HUDEP-2 (cell line): ENCODE measurements around the gene ARMC5.
"Not testable (repeated sequence)": the region's sequence is repeated elsewhere in the genome, so short reads cannot be mapped to it uniquely, and the experiment has no call there.

Experiments used
- DNase-seq, 76 experiments: peaks; one replicate each; lab custom pipeline; 2025; ENCODE audit not compliant: unreplicated experiment in 76 of 76; lab: John Stamatoyannopoulos, UW

The ARMC5 gene

DNA sequence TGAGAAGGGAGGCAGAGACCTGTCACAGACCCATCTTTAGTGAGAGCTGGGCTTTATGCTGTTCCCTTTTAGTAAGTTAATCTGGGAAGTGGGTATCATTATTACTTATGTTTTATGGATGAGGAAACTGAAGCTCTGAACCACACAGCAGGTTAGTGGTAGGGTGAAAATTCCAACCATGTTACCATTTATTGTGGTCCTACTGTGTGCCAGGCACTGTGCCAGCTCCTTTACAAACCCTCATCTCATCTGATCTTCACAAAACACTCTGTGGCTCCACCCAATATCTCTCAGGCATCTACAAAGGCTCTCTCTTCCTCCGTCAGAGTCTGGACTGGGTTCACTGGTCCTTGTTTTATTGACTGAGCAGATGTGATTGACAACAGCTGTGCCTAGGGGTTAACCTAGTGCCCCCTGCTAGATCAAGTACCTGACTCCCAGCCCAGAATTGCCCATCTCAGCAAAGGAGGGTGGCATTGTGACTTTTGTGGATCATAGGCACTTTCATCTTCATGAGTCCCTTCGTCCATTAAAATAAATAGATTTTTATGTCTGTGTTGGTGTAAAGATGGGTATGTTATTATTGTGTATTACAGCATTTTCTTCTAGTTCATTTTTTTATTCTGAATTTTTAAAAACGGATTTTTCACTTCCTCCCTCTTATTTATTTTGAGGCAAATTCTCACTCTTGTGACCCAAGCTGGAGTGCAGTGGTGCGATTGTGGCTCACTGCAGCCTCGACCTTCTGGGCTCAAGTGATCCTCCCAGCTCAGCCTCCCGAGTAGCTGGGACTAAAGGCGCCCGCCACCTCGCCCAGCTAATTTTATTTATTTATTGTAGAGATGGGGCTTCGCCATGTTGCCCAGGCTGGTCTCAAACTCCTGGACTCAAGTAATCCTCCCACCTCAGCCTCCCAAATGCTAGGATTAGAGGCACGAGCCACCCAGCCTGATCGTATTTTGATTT is 15.8 kb downstream of the ARMC5 start:
- DNase-seq: no peak

DNA sequence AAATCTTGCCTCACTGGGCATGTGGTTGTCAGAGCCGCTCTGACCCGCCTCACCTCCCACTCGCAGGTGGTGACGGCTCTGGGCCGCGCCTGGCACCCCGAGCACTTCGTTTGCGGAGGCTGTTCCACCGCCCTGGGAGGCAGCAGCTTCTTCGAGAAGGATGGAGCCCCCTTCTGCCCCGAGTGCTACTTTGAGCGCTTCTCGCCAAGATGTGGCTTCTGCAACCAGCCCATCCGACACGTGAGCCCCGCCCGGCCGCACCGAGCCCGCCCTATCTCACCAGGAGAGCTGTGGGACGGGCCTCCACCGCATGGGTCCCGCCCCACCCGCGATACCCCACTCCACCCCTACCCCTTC is 16.6 kb downstream of the ARMC5 start:
- peak in 41 of 76 experiments; percentile 6 to 62 (median 42) for DNase-seq

DNA sequence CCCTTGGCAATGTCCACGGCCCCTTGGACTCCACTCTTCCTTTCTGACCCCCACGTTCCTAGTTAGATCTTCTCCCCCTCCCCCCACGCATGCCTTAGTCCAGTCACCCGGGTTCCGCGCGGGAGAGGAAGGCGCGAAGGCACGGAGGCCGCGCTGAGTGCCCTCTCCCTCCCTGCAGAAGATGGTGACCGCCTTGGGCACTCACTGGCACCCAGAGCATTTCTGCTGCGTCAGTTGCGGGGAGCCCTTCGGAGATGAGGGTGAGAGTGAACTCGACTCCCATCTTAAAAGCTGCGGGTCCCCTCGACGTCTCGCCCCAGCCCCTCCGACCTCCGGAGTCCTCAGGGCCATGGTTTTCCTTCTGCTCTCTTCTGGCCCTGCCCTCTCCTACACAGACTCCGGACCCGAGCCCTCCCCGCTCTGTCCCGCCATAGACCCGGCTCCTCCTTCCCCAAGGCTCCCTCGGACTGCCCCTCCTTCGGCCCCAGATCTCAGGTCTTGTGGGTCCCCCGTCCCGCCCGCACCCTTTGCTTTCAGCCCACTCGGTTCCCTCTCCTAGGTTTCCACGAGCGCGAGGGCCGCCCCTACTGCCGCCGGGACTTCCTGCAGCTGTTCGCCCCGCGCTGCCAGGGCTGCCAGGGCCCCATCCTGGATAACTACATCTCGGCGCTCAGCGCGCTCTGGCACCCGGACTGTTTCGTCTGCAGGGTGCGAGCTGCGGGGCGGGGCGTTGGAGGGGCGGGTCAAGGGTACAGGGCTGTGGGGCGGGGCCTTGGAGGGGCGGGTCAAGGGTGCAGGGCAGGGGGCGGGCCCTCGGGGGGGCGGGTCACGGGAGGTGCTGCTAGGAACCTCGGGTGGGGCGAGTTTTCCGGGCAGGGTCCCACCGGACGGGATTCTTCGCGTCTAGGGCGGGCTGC is 17.3 kb downstream of the ARMC5 start:
- peak in 69 of 76 experiments; percentile 38 to 98 (median 84) for DNase-seq

DNA sequence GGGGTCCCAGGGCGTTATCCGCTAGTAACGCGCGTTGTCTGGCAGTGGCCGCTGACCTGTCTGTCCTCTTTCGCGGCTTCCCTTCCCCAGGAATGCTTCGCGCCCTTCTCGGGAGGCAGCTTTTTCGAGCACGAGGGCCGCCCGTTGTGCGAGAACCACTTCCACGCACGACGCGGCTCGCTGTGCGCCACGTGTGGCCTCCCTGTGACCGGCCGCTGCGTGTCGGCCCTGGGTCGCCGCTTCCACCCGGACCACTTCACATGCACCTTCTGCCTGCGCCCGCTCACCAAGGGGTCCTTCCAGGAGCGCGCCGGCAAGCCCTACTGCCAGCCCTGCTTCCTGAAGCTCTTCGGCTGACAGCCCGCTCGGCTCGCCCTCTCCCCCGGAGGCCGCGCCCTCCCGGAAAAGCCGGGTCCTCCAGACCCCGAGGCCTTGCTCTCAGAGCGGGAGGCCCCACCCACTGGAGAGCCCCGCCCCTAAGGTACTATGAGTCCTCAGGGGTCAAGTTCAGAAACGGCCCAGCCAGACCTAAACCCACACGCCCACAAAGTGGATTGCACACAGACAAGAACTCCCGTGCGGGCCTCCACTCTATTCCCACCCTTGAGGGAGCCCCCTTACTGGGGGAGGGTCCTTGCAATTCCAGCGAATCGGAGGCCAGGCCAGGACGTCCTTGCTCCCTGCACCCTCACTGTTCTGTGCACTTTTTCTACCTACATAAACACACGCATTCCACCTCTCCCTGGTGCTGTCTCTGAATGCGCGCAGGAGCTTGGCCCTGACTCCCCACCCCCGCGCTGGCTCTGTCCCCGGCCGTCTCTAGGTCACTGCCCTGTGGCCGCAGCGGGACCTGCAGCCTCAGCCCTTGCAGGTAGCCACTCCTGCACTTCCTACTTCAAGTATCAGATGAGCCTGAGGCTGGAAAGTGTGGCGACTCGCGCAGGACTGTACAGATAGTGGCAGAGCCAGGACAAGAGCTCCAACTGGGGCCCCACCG is 18.2 kb downstream of the ARMC5 start:
- peak in 54 of 76 experiments; percentile 13 to 72 (median 46) for DNase-seq

DNA sequence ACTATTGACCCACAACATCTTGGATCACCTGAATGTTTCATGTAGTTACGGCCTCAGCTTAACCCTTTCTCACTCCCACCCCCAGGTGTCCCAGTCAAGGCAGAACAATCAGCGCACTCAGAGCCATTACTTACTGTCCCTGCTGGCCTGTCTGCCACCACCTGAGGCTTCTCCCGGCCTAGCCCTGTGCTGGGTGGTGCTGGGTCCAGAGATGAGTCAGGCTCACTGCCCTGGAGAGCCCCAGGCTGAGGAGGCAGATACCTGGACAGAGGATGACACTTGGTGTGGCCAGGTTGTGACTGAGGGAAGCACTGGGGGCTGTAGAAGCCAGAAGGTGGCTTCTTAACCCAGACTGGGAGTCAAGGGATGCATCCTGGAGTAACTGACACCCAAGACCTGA is 19.7 kb downstream of the ARMC5 start:
- no peak for DNase-seq

DNA sequence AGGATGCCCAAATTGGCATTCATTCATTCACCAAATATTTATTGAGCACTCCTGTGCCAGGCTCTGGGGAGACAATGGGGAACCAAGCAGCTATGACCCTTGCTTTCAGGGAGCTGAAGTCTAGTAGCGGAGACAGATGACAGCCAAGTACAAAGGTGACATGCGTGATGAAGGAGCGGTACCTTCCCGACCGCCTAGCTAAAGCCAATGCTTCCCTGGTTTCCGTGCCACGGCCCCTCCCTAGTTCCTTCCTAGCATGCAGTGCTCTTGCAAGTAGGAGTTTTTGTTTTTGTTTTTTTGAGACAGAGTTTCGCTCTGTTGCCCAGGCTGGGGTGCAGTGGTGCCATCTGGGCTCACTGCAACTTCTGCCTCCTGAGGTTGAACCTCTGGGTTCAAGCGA is 20.4 kb downstream of the ARMC5 start:
- no peak for DNase-seq

DNA sequence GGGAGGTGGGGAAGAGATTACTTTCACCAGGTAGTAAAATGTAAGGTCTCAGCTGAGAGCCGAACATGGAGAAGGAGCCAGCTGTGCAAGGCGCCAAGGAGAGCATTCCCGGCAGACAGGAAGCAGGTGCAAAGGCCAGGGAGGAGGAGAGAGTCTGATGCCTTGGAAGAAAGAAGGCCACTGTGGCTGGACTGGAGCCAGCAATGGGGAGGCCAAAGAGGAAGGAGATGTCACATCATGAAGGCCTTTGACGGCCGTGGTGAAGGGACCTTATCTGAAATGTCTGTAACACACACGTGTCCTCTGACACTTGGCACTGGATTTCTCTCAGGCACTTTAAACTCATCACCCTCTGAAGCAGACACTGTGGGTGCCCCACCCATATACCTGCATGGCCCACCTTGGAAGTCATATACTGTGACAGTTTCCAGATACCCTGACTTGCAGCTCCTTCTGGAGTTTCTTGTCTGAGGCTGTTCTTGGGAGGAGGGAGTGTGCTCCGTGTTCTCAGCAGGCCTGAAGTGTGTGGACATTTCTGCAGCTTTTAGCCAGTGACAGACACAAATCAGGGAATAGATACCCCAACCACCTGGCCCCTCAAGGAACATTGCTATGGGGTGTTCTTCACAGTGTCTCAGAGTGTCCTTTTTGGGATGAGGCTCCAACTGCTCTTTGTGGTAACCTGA is 21.7 kb downstream of the ARMC5 start:
- DNase-seq: peak in 58 of 76 experiments; percentile 6 to 68 (median 38)

DNA sequence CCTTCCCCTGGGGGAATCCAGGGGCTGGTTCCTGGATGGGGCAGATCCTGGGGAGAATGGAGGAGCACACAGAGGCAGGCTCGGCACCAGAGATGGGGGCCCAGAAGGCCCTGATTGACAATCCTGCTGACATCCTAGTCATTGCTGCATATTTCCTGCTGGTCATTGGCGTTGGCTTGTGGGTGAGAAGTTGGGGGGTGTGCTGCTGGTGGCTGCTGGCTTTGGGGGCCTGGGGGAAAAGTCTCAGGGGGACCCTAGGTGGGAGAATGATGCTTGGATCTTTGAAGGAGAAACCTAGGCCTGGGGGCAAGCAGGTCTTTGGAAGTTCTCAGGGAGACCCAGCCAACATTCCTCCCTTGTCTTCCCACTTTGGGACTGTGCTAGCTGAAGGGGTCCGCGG is 23.8 kb downstream of the ARMC5 start, which contains the start of gene SLC5A2:
TSS of gene SLC5A2 (plus strand) at position 43 of the 400 bp plus-strand sequence. CDS start at position 57, 14 bp downstream.
- no peak for DNase-seq

DNA sequence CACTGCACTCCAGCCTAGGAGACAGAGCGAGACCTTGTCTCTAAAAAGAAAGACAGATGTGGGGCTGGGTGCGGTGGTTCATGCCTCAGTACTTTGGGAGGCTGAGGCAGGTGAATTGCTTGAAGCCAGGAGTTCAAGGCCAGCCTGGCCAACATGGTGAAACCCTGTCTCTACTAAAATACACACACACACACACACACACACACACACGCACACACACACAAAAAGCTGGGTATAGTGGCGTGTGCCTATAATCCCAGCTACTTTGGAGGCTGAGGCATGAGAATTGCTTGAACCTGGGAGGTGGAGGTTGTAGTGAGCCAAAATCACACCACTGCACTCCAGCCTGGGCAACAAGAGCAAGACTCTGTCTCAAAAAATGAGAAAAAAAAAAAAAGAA is 24.7 kb downstream of the ARMC5 start:
- DNase-seq: not testable (repeated sequence)

DNA sequence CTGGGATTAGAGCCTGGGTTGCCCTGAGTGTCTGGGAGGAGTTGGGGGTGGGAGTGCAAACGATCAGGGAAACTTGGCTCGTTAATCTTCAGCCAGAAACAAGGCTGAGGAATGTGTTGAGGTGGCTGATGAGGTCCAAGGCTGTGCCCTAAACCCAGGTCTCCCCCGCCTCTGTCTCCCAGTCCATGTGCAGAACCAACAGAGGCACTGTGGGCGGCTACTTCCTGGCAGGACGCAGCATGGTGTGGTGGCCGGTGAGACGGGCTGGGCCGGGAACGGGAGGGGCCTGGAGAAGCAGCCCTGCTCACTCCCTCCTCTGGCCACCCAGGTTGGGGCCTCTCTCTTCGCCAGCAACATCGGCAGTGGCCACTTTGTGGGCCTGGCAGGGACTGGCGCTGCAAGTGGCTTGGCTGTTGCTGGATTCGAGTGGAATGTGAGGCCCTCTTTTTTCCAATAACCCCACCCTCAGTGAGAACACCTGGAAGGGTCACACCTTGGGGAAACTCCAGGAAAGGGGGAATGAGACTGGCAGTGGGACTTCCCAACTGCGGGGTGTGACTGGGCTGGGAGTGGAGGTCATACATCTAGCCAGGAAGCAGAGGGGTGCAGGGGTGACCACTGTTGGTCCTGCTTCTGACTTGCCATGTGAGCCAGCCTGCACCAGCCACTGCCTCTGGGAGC is 25.3 kb downstream of the ARMC5 start:
- no peak for DNase-seq

DNA sequence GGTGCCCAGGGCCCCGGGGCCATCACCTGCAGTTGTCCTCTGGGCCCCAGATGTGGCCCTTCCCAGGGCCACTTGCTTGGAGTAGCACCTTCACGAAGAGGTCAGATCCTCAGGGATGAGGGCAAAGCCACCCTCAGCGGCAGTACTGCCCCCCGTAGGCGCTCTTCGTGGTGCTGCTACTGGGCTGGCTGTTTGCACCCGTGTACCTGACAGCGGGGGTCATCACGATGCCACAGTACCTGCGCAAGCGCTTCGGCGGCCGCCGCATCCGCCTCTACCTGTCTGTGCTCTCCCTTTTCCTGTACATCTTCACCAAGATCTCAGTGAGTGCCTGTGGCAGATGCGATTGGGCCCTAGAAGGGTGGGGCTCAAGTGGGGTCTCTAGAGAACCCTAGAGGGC is 26.3 kb downstream of the ARMC5 start:
- DNase-seq: no peak

DNA sequence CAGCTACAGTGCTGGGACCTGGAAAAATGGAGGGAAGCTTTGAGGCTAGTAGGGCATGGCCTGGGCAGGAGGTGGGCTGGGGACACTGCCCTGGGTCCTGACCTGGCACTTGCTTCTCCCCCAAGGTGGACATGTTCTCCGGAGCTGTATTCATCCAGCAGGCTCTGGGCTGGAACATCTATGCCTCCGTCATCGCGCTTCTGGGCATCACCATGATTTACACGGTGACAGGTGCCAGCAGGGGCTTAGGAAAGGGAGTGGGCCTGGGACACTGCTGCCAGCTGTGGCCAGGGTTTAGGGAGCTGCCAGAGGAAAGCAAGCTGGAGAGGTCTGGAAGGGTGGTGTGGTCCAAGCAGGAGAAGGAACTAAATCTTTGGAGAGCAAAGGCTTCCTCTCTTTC is 26.7 kb downstream of the ARMC5 start:
- DNase-seq: no peak

DNA sequence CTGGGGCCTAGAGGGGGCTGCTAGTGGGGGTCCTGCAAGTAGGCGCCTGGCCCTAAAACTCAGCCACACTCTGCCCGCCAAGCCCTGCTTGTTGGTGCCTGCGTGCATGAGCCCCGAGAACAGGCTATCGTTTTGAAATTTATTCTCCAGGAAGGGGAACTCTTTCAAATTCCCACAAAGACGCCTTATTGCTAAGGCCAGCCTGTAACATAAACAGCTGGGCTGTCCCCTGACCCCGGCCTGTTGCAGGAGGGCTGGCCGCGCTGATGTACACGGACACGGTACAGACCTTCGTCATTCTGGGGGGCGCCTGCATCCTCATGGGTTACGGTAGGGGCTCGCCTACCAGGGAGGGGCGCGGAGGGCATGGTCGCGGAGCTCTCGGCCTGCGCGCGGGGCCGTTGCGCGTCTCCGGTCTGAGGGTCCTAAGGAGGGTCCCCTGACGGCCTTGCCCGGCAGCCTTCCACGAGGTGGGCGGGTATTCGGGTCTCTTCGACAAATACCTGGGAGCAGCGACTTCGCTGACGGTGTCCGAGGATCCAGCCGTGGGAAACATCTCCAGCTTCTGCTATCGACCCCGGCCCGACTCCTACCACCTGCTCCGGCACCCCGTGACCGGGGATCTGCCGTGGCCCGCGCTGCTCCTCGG is 27.9 kb downstream of the ARMC5 start:
- DNase-seq: no peak

DNA sequence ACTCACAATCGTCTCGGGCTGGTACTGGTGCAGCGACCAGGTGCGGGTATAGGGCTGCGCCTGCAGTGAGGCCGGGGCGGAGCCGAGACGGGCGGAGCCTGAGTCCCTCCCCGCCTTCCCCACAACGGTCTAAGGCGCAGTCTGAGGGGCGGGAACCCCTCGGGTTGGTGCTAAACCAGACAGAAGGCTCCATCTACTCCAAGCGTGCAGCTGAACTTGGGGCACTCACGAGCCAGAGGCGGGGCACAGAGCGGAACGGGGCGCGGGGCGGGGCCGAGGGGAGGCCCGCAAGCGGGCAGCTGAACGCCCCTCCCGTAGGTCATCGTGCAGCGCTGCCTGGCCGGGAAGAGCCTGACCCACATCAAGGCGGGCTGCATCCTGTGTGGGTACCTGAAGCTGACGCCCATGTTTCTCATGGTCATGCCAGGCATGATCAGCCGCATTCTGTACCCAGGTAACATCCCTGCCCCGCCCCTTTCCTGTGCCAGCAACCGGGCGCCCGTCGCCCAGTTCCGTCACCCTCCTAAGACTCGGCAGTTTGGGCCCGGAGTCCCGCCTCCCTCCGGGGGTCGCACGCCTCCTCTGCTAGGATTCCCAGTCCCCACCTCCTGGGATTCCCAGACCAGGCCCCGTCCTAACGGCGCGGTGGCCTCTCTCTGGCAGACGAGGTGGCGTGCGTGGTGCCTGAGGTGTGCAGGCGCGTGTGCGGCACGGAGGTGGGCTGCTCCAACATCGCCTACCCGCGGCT is 28.6 kb downstream of the ARMC5 start:
- peak in 51 of 76 experiments; percentile 3 to 66 (median 43) for DNase-seq

DNA sequence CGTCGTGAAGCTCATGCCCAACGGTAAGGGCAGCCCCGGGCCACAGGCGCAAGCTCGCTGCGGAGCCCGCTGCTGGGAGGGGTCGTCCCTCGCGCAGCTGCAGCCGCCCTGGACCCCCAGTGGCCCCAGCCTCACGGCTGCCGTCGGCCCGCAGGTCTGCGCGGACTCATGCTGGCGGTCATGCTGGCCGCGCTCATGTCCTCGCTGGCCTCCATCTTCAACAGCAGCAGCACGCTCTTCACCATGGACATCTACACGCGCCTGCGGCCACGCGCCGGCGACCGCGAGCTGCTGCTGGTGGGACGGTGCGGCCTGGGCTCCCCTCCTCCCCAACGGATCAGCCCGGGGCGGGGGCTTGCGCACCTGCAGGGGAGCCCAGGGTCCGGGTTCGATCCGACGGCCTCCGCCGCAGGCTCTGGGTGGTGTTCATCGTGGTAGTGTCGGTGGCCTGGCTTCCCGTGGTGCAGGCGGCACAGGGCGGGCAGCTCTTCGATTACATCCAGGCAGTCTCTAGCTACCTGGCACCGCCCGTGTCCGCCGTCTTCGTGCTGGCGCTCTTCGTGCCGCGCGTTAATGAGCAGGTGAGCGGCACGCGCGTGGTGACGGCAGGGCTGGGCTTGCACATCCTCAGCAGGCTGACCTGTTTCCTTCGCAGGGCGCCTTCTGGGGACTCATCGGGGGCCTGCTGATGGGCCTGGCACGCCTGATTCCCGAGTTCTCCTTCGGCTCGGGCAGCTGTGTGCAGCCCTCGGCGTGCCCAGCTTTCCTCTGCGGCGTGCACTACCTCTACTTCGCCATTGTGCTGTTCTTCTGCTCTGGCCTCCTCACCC is 29.4 kb downstream of the ARMC5 start:
- DNase-seq: no peak

DNA sequence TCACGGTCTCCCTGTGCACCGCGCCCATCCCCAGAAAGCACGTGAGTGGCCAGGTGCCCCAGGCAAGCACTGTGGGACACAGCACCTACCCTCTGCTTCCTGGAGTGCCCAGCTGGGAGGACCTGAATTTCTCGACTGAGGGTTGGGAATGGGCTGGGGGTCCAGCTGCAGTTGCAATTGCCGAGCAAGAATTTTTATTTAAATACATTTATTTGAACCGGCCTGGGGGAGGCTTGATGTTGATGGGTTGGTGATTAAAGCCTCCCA is 29.9 kb downstream of the ARMC5 start:
- no peak for DNase-seq
